IMR-90 (cell line): Measurements from ENCODE around the gene PAF1. TPM values are rescaled to one million over a fixed set of nuclear protein-coding genes. Genes with fewer than 3 reads are reported as not detected.

Experiments used
- ATAC-seq: fragments of 200-7000 bp; cut with Tn5 transposase; 2 replicates; pipeline ENCODE4 v1.9.1; 2020; ENCODE audit warnings: low read depth, mild to moderate bottlenecking, moderate library complexity
- BruUV-seq: library from RNA; stranded (reverse); fragments of 400-500 nt; replicated peaks from 2 replicates; lab custom pipeline; 2021; lab: Mats Ljungman, UMichigan
- CTCF ChIA-PET: fragments of 300-600 bp; formaldehyde crosslinking; extraction: SDS; loops from one replicate; lab custom pipeline; 2021; ENCODE audit warnings: antibody characterized with exemption; lab: Yijun Ruan, JAX
- POLR2A ChIA-PET: fragments of 300-600 bp; sonication (Branson Sonifier 250); formaldehyde crosslinking; loops from one replicate; lab custom pipeline; 2022; ENCODE audit warnings: antibody characterized with exemption; ENCODE audit not compliant: unreplicated experiment; lab: Charles Lee
- DNase-seq: peaks from one replicate; pipeline ENCODE4 v3.0.0; 2013
- H2AFZ ChIP-seq: replicated peaks from 2 replicates; pipeline ENCODE3; 2013; ENCODE audit warnings: low read length, mild to moderate bottlenecking; ENCODE audit not compliant: poor library complexity
- H2AK5ac ChIP-seq: 2 replicates; pipeline ENCODE4 v1.6.1; 2013; ENCODE audit warnings: low read depth, low read length, inconsistent platforms
- H2AK9ac ChIP-seq: replicated peaks from 2 replicates; pipeline ENCODE3; 2013; ENCODE audit warnings: mild to moderate bottlenecking, low read depth, low read length, moderate library complexity; ENCODE audit not compliant: poor library complexity
- H2BK120ac ChIP-seq: 2 replicates; pipeline ENCODE4 v1.6.1; 2013; ENCODE audit warnings: low read depth, low read length, inconsistent platforms
- H2BK15ac ChIP-seq: 3 replicates; pipeline ENCODE4 v1.6.1; 2013; ENCODE audit warnings: low read depth, low read length, inconsistent platforms
- H2BK20ac ChIP-seq: 2 replicates; pipeline ENCODE4 v1.6.1; 2013; ENCODE audit warnings: low read depth, mild to moderate bottlenecking, inconsistent platforms, low read length, moderate library complexity
- H2BK5ac ChIP-seq: 2 replicates; pipeline ENCODE4 v1.6.1; 2013; ENCODE audit warnings: mild to moderate bottlenecking, low read depth, low read length, inconsistent platforms; ENCODE audit not compliant: poor library complexity, severe bottlenecking
- H3K14ac ChIP-seq: replicated peaks from 2 replicates; pipeline ENCODE4 v1.6.1; 2013; ENCODE audit warnings: low read depth, low read length, inconsistent platforms
- H3K18ac ChIP-seq: 2 replicates; pipeline ENCODE4 v1.6.1; 2013; ENCODE audit warnings: low read depth, low read length, control low read depth
- H3K23ac ChIP-seq: 2 replicates; pipeline ENCODE4 v1.6.1; 2013; ENCODE audit warnings: low read depth, low read length, inconsistent platforms
- H3K27ac ChIP-seq: 2 replicates; pipeline ENCODE4 v1.5.1; 2013; ENCODE audit warnings: mild to moderate bottlenecking, control low read depth, low read length; ENCODE audit not compliant: insufficient read depth
- H3K27me3 ChIP-seq: 2 replicates; pipeline ENCODE4 v1.6.1; 2013; ENCODE audit warnings: low read length; ENCODE audit not compliant: control insufficient read depth, insufficient read depth
- H3K36me3 ChIP-seq: 2 replicates; pipeline ENCODE4 v1.6.1; 2013; ENCODE audit warnings: low read length, mixed read lengths; ENCODE audit not compliant: control insufficient read depth, insufficient read depth
- H3K4ac ChIP-seq: 2 replicates; pipeline ENCODE4 v1.6.1; 2013; ENCODE audit warnings: low read depth, low read length, inconsistent platforms
- H3K4me1 ChIP-seq: 2 replicates; pipeline ENCODE4 v1.6.1; 2013; ENCODE audit warnings: low read length, mixed read lengths; ENCODE audit not compliant: control insufficient read depth, insufficient read depth
- H3K4me2 ChIP-seq: 2 replicates; pipeline ENCODE4 v1.6.1; 2013; ENCODE audit warnings: low read depth, mild to moderate bottlenecking, control low read depth, low read length, moderate library complexity
- H3K4me3 ChIP-seq: 2 replicates; pipeline ENCODE4 v1.5.1; 2013; ENCODE audit warnings: low read depth, mild to moderate bottlenecking, control low read depth, low read length, moderate library complexity; ENCODE audit not compliant: insufficient read depth
- H3K56ac ChIP-seq: 2 replicates; pipeline ENCODE4 v1.6.1; 2013; ENCODE audit warnings: low read length, inconsistent platforms; ENCODE audit not compliant: insufficient read depth; ENCODE audit errors: extremely low read depth
- H3K79me1 ChIP-seq, 2 experiments: 2 replicates each; pipeline ENCODE4 v1.6.1; 2013; ENCODE audit warnings: low read length in 2 of 2, inconsistent platforms in 1 of 2, low read depth in 1 of 2
- H3K9ac ChIP-seq: 2 replicates; pipeline ENCODE4 v1.6.1; 2013; ENCODE audit warnings: low read depth, low read length, control low read depth
- H3K9me1 ChIP-seq: 2 replicates; pipeline ENCODE4 v1.6.1; 2013; ENCODE audit warnings: low read length, inconsistent platforms; ENCODE audit not compliant: insufficient read depth
- H3K9me3 ChIP-seq: 2 replicates; pipeline ENCODE4 v1.6.1; 2013; ENCODE audit warnings: low read length; ENCODE audit not compliant: control insufficient read depth, insufficient read depth
- H4K20me1 ChIP-seq: 2 replicates; pipeline ENCODE4 v1.6.1; 2013; ENCODE audit warnings: low read length, inconsistent platforms; ENCODE audit not compliant: insufficient read depth
- H4K5ac ChIP-seq: 2 replicates; pipeline ENCODE4 v1.6.1; 2013; ENCODE audit warnings: mild to moderate bottlenecking, low read depth, low read length, control low read depth
- H4K8ac ChIP-seq, 2 experiments: 2 replicates each; pipeline ENCODE4 v1.6.1; 2013; ENCODE audit warnings: low read depth in 2 of 2, low read length in 2 of 2, control low read depth in 1 of 2, inconsistent platforms in 1 of 2
- H4K91ac ChIP-seq: 2 replicates; pipeline ENCODE4 v1.6.1; 2013; ENCODE audit warnings: low read depth, low read length, inconsistent platforms; ENCODE audit not compliant: insufficient read depth
- CEBPB ChIP-seq: IDR thresholded peaks from 2 replicates; pipeline ENCODE4 v1.6.1; 2012; ENCODE audit warnings: low read depth, low read length, improper control_type of control experiment
- CTCF ChIP-seq: conservative IDR thresholded peaks from 2 replicates; pipeline ENCODE4 v1.5.1; 2012; ENCODE audit warnings: mild to moderate bottlenecking, low read depth, low read length, improper control_type of control experiment
- MAFK ChIP-seq: IDR thresholded peaks from 2 replicates; pipeline ENCODE4 v1.6.1; 2012; ENCODE audit warnings: low read depth, low read length, improper control_type of control experiment
- SMC3 ChIP-seq: fragments of 150-350 bp; IDR thresholded peaks from 2 replicates; pipeline ENCODE4 v1.6.1; 2016; ENCODE audit warnings: low read depth, mild to moderate bottlenecking, antibody characterized with exemption, low read length, moderate library complexity
- WGBS, 2 experiments: methylation state at CpG; one replicate each; pipeline versions ENCODE4 v1.1.5 to v1.1.7; 2013; ENCODE audit warnings: missing lambda C conversion rate in 2 of 2; ENCODE audit not compliant: insufficient read length in 1 of 2; ENCODE audit errors: extremely low coverage in 2 of 2; 5-methylcytosine and 5-hydroxymethylcytosine counted together
- dilution Hi-C: fragments of 300-500 bp; cut with HindIII; formaldehyde crosslinking; loops from one replicate; pipeline ENCODE4 v1.14.3; 2018; ENCODE audit warnings: low sequenced_read_pairs; ENCODE audit not compliant: unreplicated experiment
- in situ Hi-C: fragments of 300-500 bp; cut with MboI; formaldehyde crosslinking; loops from 3 replicates; pipeline ENCODE4 v1.14.3; 2019; ENCODE audit warnings: low sequenced_read_pairs, inconsistent platforms, mixed read lengths
- intact Hi-C: fragments of 100-400 bp; cut with micrococcal nuclease; formaldehyde crosslinking; loops from 2 replicates; pipeline ENCODE4 v1.10.0; 2022
- polyA plus RNA-seq, 3 experiments: library from polyadenylated mRNA; depleted of rRNA; stranded (reverse); fragments of >200 nt; gene quantifications; 2 replicates each; pipeline ENCODE4 v1.2.3, GENCODE V29; 2012; ENCODE audit warnings: low replicate concordance in 1 of 3
- total RNA-seq: library from RNA; depleted of rRNA; stranded (reverse); fragments of >200 nt; gene quantifications from 2 replicates; pipeline ENCODE4 v1.2.3, GENCODE V29; 2012

The PAF1 gene
- total and polyA plus RNA-seq, 2 of the 4 experiments (the other 2 are of a cell fraction): 45.7 to 54.3 TPM

- TF ChIP-seq CTCF (no peak; the same call in 1 of the 2 replicates), MAFK (no peak), SMC3 (no peak), CEBPB (no peak)
Observed at GRCh38 chr19:39401070-39401548, 10.2 kb upstream of the PAF1 start (continued).

GRCh38 chr19:39400061-39400460, 9.2 kb upstream of the PAF1 start:
- Histone ChIP-seq H2AFZ (no peak overlapping the region), H3K4me1 (peaks cover 27% of the 10 kb centered on the region), H4K91ac (no peak overlapping the region), H4K5ac (no peak overlapping the region), H3K23ac (no peak overlapping the region), H2AK9ac (no peak overlapping the region), H3K4me2 (no peak overlapping the region), H3K14ac (no peak overlapping the region), H3K9ac (no peak overlapping the region), H3K27ac (no peak overlapping the region), H3K36me3 (peaks cover 9% of the 10 kb centered on the region), H2BK15ac (no peak overlapping the region), H3K4me3 (no peak overlapping the region), H3K79me1 (peaks cover 0 to 45% of the 10 kb centered on the region in 2 experiments; a peak in 2 of 4 replicates), H3K56ac (no peak overlapping the region), H2AK5ac (0 out of 2 replicates have a peak overlapping the region, but pooled peaks have one; percentile 13), H3K4ac (no peak overlapping the region), H2BK5ac (no peak overlapping the region), H3K9me3 (no peaks in the 10 kb centered on the region), H2BK20ac (0 out of 2 replicates have a peak overlapping the region, but pooled peaks have one; percentile 20), H2BK120ac (no peak overlapping the region), H3K9me1 (peaks cover 11% of the 10 kb centered on the region), H4K20me1 (peaks cover 17% of the 10 kb centered on the region), H3K18ac (no peak overlapping the region), H3K27me3 (no peaks in the 10 kb centered on the region), H4K8ac (no peak overlapping the region)
- ATAC-seq (no peak), DNase-seq (no peak)
- CTCF ChIA-PET: interaction anchor here (2.0 kb wide), 1 partner anchor 12 kb away, joined by 10 read pairs; the partner anchor contains the start of gene PLEKHG2
- POLR2A ChIA-PET: interaction anchor here (0.6 kb wide), 1 partner anchor 36 kb away, joined by 3 read pairs; the partner anchor contains the start of gene RPS16
- dilution Hi-C loops: no loop called here
- in situ Hi-C loops: no loop called here
- intact Hi-C loops: no loop called here
- BruUV-seq: no TSS peak
- WGBS, 2 experiments: 100% methylated on average over 1 of the region's 4 CpGs; no CpG with 5 or more reads in 1 of the 2 experiments
- no peak for TF ChIP-seq SMC3
